SK-N-SH treated with all-trans-retinoic acid at 6 μM for 48 hours (cell line): ENCODE results near the gene SPECC1L.

Experiments used
- ARNTL ChIP-seq: fragments of 450-650 bp; formaldehyde crosslinking; IDR thresholded peaks from 2 replicates; pipeline ENCODE4 v1.5.0; 2020; ENCODE audit warnings: low read depth, mild to moderate bottlenecking, moderate library complexity, borderline replicate concordance
- BACH2 ChIP-seq: fragments of 250-450 bp; sonication (Bioruptor Pico); IDR thresholded peaks from 2 replicates; pipeline ENCODE4 v1.9.0; 2021; ENCODE audit warnings: mild to moderate bottlenecking, borderline replicate concordance
- OSR1 ChIP-seq: fragments of 250-450 bp; sonication (Bioruptor Pico); IDR thresholded peaks from 2 replicates; pipeline ENCODE4 v1.8.0; 2022; ENCODE audit warnings: moderate library complexity, mild to moderate bottlenecking, inconsistent platforms
- TOX ChIP-seq: fragments of 250-450 bp; sonication (Bioruptor Pico); IDR thresholded peaks from 2 replicates; pipeline ENCODE4 v1.8.0; 2021; ENCODE audit warnings: mild to moderate bottlenecking, moderate library complexity, borderline replicate concordance
- TF ChIP-seq, protein P1 (sequence below): fragments of 250-450 bp; sonication (Bioruptor Pico); IDR thresholded peaks from 2 replicates; pipeline ENCODE4 v1.5.1; 2020; ENCODE audit warnings: low read depth, mild to moderate bottlenecking, moderate library complexity

GRCh38 chr22:24406322-24407277, 136.0 kb downstream of the SPECC1L start:
- TF ChIP-seq BACH2 (CRISPR knock-in tag) (no peak), OSR1 (no peak), TOX (CRISPR knock-in tag) (no peak), ARNTL (no peak)
- TF ChIP-seq, protein P1, sequence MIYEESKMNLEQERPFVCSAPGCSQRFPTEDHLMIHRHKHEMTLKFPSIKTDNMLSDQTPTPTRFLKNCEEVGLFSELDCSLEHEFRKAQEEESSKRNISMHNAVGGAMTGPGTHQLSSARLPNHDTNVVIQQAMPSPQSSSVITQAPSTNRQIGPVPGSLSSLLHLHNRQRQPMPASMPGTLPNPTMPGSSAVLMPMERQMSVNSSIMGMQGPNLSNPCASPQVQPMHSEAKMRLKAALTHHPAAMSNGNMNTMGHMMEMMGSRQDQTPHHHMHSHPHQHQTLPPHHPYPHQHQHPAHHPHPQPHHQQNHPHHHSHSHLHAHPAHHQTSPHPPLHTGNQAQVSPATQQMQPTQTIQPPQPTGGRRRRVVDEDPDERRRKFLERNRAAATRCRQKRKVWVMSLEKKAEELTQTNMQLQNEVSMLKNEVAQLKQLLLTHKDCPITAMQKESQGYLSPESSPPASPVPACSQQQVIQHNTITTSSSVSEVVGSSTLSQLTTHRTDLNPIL, result no peak
